Left lung (tissue), 10 donors: ENCODE data around the gene LYSMD2. TPM values are rescaled to one million over a fixed set of nuclear protein-coding genes. Genes with fewer than 3 reads are reported as not detected.

Source experiments
- ATAC-seq: fragments of 200-7000 bp; cut with Tn5 transposase; one replicate; pipeline ENCODE4 v1.9.1; 2020; ENCODE audit warnings: moderate library complexity
- DNase-seq, 4 donors: peaks; one replicate each; pipeline ENCODE4 v3.0.0-alpha.2; 2013 to 2020
- H3K27ac ChIP-seq, 2 donors: fragments of 200-600 bp; sonication (generic) in 1 of 2; one replicate each; pipeline versions ENCODE4 v1.5.0 to v1.8.0; 2020 to 2021
- H3K27me3 ChIP-seq, 2 donors: fragments of 200-600 bp; sonication (generic) in 1 of 2; one replicate each; pipeline versions ENCODE4 v1.5.0 to v1.8.0; 2020 to 2021
- H3K36me3 ChIP-seq, 2 donors: fragments of 200-600 bp; sonication (generic) in 1 of 2; one replicate each; pipeline versions ENCODE4 v1.5.0 to v1.8.0; 2020 to 2021
- H3K4me1 ChIP-seq, 2 donors: fragments of 200-600 bp; one replicate each; pipeline ENCODE4 v1.8.0; 2021
- H3K4me3 ChIP-seq, 2 donors: fragments of 200-600 bp; sonication (generic) in 1 of 2; one replicate each; pipeline versions ENCODE4 v1.5.0 to v1.8.0; 2020 to 2021; ENCODE audit warnings: mild to moderate bottlenecking in 1 of 2
- H3K9me3 ChIP-seq, 2 donors: fragments of 200-600 bp; sonication (generic) in 1 of 2; one replicate each; pipeline versions ENCODE4 v1.5.0 to v1.8.0; 2020 to 2021
- CTCF ChIP-seq, 2 donors: fragments of 200-600 bp; sonication (generic) in 1 of 2; IDR thresholded peaks; one replicate each; pipeline versions ENCODE4 v1.5.0 to v1.8.0; 2021; ENCODE audit warnings: antibody characterized with exemption in 2 of 2
- intact Hi-C, 2 donors: fragments of 100-400 bp; cut with DNase I; formaldehyde crosslinking; loops; one replicate each; pipeline versions ENCODE4 v1.11.2 to v1.14.2; 2022
- polyA plus RNA-seq, 6 donors: library from polyadenylated mRNA; unstranded; fragments of 120-200 nt; gene quantifications; one replicate each; pipeline ENCODE4 v1.2.1, GENCODE V29; 2013; ENCODE audit not compliant: insufficient read length in 6 of 6
- total RNA-seq, 2 donors: library from RNA; stranded (reverse); fragmentation: NEBNext Ultra II Directional; extraction: Animal tissue kit (Norgen Biotek cat#: 25700); gene quantifications; one replicate each; pipeline ENCODE4 v1.2.1, GENCODE V29; 2021
- donor health status: DM: no; HTN: yes; CAD: no.
- donor health status: DM: no; HTN: no; CAD: no.

Gene LYSMD2
- total and polyA plus RNA-seq, 8 donors = 5.2 to 19.6 (median 6.0) TPM

DNA sequence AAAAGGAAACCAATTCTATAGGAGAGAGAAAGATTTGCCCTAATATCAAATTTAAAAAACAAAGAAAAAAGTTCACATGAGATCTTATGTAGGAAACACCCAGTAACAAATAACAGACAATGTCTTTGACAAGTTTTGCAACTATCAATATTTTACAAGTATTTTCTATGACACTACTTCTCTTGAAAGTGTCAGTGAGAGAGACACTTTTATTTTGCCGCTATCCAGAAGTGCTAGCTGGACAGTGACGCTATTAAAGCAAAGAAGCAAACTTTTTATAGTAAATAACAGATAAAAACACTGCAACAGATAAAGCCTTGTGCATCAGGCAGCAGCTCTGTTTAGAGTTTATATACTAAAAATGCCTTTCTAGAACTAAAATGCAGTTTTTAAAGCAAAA is 13.3 kb downstream of the LYSMD2 start:
- Histone ChIP-seq H3K36me3 (peaks cover 0 to 5% of the 10 kb centered on the region in 2 donors), H3K27me3 (no peaks in the 10 kb centered on the region), H3K27ac (no peak overlapping the region), H3K4me3 (no peak overlapping the region), H3K9me3 (no peaks in the 10 kb centered on the region), H3K4me1 (peaks cover 0 to 16% of the 10 kb centered on the region in 2 donors)
- intact Hi-C loops = no loop called here
- TF ChIP-seq CTCF (IDR thresholded peaks at IDR 0.05) = no peak
- DNase-seq (no peak), ATAC-seq (no peak)

DNA sequence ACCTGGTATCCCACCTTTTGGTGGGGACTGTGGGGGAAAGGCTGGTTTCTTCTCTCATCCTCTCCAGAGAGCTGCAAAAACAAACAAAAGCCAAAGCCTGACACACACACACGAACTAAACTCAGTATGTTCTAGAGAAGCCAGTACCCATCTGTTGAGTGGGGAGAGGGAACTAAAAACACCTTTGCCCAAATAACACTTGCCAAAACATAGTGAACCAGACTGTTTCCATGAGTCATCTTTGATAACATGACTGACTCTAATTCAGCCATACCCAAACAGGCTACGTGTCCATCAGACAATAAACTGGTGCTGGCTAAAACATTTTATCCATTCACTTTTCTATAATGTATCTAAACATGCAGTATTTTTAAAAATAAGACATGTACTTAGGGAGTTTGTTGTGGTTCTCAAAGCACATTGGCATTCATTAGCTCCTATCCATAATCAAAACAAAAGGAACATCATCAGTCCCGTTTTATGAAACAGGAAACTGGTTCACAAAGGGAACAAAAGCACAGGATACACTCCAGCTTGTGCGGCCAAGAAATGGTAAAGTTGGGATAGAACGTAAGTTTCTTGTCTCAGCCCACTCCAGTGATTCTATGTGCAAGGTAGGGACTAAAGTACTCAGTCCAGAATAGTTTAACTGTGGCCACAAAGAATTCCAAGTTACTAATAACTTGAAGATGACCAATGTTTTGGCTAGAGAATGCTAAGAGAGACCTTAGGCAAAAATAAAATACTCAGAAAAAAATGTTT is 16.1 kb downstream of the LYSMD2 start:
- TF ChIP-seq CTCF (IDR thresholded peaks at IDR 0.05) = no peak
- Histone ChIP-seq H3K27me3 (no peaks in the 10 kb centered on the region), H3K4me3 (no peak overlapping the region), H3K9me3 (no peaks in the 10 kb centered on the region), H3K4me1 (peaks cover 0 to 4% of the 10 kb centered on the region in 2 donors), H3K27ac (peak overlapping the region in 1 of 2 donors; percentile 16), H3K36me3 (peaks cover 0 to 5% of the 10 kb centered on the region in 2 donors)
- intact Hi-C loops = no loop called here
- ATAC-seq = no peak
- DNase-seq = no peak

GRCh38 chr15:51720201-51720995 is 17.1 kb downstream of the LYSMD2 start:
- DNase-seq (peak in 1 of 4 donors; percentile 37), ATAC-seq (no peak)
- Histone ChIP-seq H3K9me3 (no peaks in the 10 kb centered on the region), H3K27me3 (no peaks in the 10 kb centered on the region), H3K36me3 (peaks cover 0 to 5% of the 10 kb centered on the region in 2 donors), H3K4me1 (no peaks in the 10 kb centered on the region), H3K27ac (no peak overlapping the region), H3K4me3 (no peak overlapping the region)
- intact Hi-C loops = no loop called here
- no peak for TF ChIP-seq CTCF (IDR thresholded peaks at IDR 0.05)

DNA sequence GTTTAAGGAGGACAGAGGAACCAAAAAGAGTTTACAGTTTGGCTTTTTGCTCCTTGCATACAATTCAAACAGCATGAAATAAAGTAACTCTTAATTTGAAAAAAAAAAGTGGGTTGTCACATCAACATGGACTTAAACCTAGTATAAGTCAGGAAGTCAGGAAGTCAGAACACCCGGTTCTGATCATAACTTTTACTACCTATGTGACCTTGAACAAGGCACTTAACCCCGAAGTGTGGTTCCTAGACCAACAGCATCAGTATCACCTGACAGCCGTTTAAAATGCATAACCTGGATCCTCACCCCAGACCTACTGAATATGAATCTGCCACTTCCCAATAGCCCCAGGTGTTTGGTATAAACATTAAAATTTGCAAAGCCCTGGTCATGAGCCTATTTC is 18.7 kb downstream of the LYSMD2 start:
- Histone ChIP-seq H3K27me3 (no peaks in the 10 kb centered on the region), H3K4me3 (no peak overlapping the region), H3K4me1 (no peaks in the 10 kb centered on the region), H3K27ac (no peak overlapping the region), H3K9me3 (no peaks in the 10 kb centered on the region), H3K36me3 (peaks cover 0 to 5% of the 10 kb centered on the region in 2 donors)
- intact Hi-C loops = no loop called here
- DNase-seq (no peak), ATAC-seq (no peak)
- no peak for TF ChIP-seq CTCF (IDR thresholded peaks at IDR 0.05)

- Histone ChIP-seq H3K4me3 (no peak overlapping the region), H3K27me3 (no peaks in the 10 kb centered on the region), H3K36me3 (peaks cover 0 to 5% of the 10 kb centered on the region in 2 donors), H3K27ac (no peak overlapping the region), H3K9me3 (no peaks in the 10 kb centered on the region), H3K4me1 (no peaks in the 10 kb centered on the region)
- TF ChIP-seq CTCF (IDR thresholded peaks at IDR 0.05) = no peak
- intact Hi-C loops = no loop called here
- ATAC-seq = no peak
- DNase-seq = no peak
Observed at GRCh38 chr15:51718219-51718618, 19.2 kb downstream of the LYSMD2 start.
